ENCODE data around the gene LMO2.

Gene LMO2

GRCh38 chr11:33893711-33894397 lies 2.0 kb upstream of the LMO2 start:
- in situ Hi-C loops (cut with MboI; ENCODE audit: low pct_unique_long_range_greater_than_20kb, low sequenced_read_pairs), result no loop called here

GRCh38 chr11:33892906-33893594 lies 1.2 kb upstream of the LMO2 start:
- DNase-seq, result peak; percentile 89

More at GRCh38 chr11:33893711-33894397, 2.0 kb upstream of the LMO2 start:
- peak; percentile 98 for DNase-seq

GRCh38 chr11:33889821-33890378 lies 2.0 kb downstream of the LMO2 start:
- in situ Hi-C loops (cut with MboI; ENCODE audit: low pct_unique_long_range_greater_than_20kb, low sequenced_read_pairs), result no loop called here
- no peak for DNase-seq

More at GRCh38 chr11:33892906-33893594, 1.2 kb upstream of the LMO2 start:
- in situ Hi-C loops (cut with MboI; ENCODE audit: low pct_unique_long_range_greater_than_20kb, low sequenced_read_pairs), result no loop called here

- DNase-seq, result no peak
- in situ Hi-C loops (cut with MboI; ENCODE audit: low pct_unique_long_range_greater_than_20kb, low sequenced_read_pairs), result no loop called here
Observed at GRCh38 chr11:33889296-33889695, 2.6 kb downstream of the LMO2 start.

GRCh38 chr11:33887886-33888285 lies 4.0 kb downstream of the LMO2 start:
- no peak for DNase-seq
- in situ Hi-C loops (cut with MboI; ENCODE audit: low pct_unique_long_range_greater_than_20kb, low sequenced_read_pairs), result no loop called here

- in situ Hi-C loops (cut with MboI; ENCODE audit: low pct_unique_long_range_greater_than_20kb, low sequenced_read_pairs), result no loop called here
- peak; percentile 76 for DNase-seq
Observed at GRCh38 chr11:33885338-33886005, 6.4 kb downstream of the LMO2 start.

GRCh38 chr11:33884601-33885000 lies 7.3 kb downstream of the LMO2 start:
- DNase-seq, result no peak
- in situ Hi-C loops (cut with MboI; ENCODE audit: low pct_unique_long_range_greater_than_20kb, low sequenced_read_pairs), result no loop called here

- no peak for DNase-seq
- in situ Hi-C loops (cut with MboI; ENCODE audit: low pct_unique_long_range_greater_than_20kb, low sequenced_read_pairs), result no loop called here
Observed at GRCh38 chr11:33884035-33884434, 7.8 kb downstream of the LMO2 start.

GRCh38 chr11:33881651-33882503 lies 10.0 kb downstream of the LMO2 start:
- DNase-seq, result no peak
- in situ Hi-C loops (cut with MboI; ENCODE audit: low pct_unique_long_range_greater_than_20kb, low sequenced_read_pairs), result no loop called here

- no peak for DNase-seq
Observed at GRCh38 chr11:33880979-33881378, 10.9 kb downstream of the LMO2 start.

GRCh38 chr11:33879375-33879774 lies 12.5 kb downstream of the LMO2 start:
- DNase-seq, result no peak
- in situ Hi-C loops (cut with MboI; ENCODE audit: low pct_unique_long_range_greater_than_20kb, low sequenced_read_pairs), result no loop called here

More at GRCh38 chr11:33880979-33881378, 10.9 kb downstream of the LMO2 start:
- in situ Hi-C loops (cut with MboI; ENCODE audit: low pct_unique_long_range_greater_than_20kb, low sequenced_read_pairs), result no loop called here

- in situ Hi-C loops (cut with MboI; ENCODE audit: low pct_unique_long_range_greater_than_20kb, low sequenced_read_pairs), result no loop called here
- DNase-seq, result no peak
Observed at GRCh38 chr11:33877038-33877437, 14.8 kb downstream of the LMO2 start.

GRCh38 chr11:33875621-33876294 lies 16.1 kb downstream of the LMO2 start:
- no peak for DNase-seq
- in situ Hi-C loops (cut with MboI; ENCODE audit: low pct_unique_long_range_greater_than_20kb, low sequenced_read_pairs), result no loop called here

GRCh38 chr11:33874910-33875490 lies 16.9 kb downstream of the LMO2 start:
- in situ Hi-C loops (cut with MboI; ENCODE audit: low pct_unique_long_range_greater_than_20kb, low sequenced_read_pairs), result no loop called here
- DNase-seq, result no peak

GRCh38 chr11:33874433-33874832 lies 17.4 kb downstream of the LMO2 start:
- in situ Hi-C loops (cut with MboI; ENCODE audit: low pct_unique_long_range_greater_than_20kb, low sequenced_read_pairs), result no loop called here
- DNase-seq, result no peak

GRCh38 chr11:33869481-33870422 lies 22.1 kb downstream of the LMO2 start:
- peak; percentile 95 for DNase-seq
- in situ Hi-C loops (cut with MboI; ENCODE audit: low pct_unique_long_range_greater_than_20kb, low sequenced_read_pairs), result loop anchor here (10.0 kb wide), 1 partner anchor 105 kb away; no protein-coding TSS in a partner anchor
